ENCODE results near the gene ARHGEF10L.
"Not testable (repeated sequence)": the region's sequence is repeated elsewhere in the genome, so short reads cannot be mapped to it uniquely, and the experiment has no call there.

ARHGEF10L gene

DNA sequence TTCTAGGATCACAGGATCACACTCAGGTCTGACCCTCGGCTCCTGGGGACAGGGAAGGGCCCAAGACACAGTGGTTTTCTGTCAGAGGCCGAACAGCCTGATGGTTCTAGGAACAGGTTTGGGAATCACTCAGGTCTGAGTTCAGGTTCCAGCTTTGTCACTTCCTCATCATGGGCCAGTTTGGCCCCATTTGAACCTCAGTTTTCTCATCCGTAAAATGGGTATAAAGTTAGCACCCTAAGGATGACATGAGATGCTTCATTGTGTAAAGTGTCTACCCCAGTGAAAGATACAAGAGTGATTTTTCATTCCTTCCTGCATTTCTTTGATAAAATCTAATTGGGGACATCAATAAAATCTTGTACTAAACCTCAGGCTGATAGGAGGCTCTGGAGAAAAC lies 204.4 kb downstream of the ARHGEF10L start:
- Histone ChIP-seq H3K9me3 (ENCODE audit: control insufficient read depth, low read length) (no peaks in the 10 kb centered on the region), H3K27ac (ENCODE audit: insufficient read depth, low read length, poor library complexity, severe bottlenecking) (no peak overlapping the region), H3K4me3 (ENCODE audit: insufficient read depth, low read depth, low read length, poor library complexity, severe bottlenecking) (no peak overlapping the region), H3K4me1 (ENCODE audit: control insufficient read depth, insufficient read depth, low read length, poor library complexity, severe bottlenecking) (no peaks in the 10 kb centered on the region), H3K36me3 (ENCODE audit: control insufficient read depth, insufficient read depth, low read length) (no peaks in the 10 kb centered on the region), H3K27me3 (replicated peaks; ENCODE audit: control insufficient read depth, insufficient read depth, low read length, poor library complexity, severe bottlenecking) (no peaks in the 10 kb centered on the region)
- DNase-seq, result no peak

DNA sequence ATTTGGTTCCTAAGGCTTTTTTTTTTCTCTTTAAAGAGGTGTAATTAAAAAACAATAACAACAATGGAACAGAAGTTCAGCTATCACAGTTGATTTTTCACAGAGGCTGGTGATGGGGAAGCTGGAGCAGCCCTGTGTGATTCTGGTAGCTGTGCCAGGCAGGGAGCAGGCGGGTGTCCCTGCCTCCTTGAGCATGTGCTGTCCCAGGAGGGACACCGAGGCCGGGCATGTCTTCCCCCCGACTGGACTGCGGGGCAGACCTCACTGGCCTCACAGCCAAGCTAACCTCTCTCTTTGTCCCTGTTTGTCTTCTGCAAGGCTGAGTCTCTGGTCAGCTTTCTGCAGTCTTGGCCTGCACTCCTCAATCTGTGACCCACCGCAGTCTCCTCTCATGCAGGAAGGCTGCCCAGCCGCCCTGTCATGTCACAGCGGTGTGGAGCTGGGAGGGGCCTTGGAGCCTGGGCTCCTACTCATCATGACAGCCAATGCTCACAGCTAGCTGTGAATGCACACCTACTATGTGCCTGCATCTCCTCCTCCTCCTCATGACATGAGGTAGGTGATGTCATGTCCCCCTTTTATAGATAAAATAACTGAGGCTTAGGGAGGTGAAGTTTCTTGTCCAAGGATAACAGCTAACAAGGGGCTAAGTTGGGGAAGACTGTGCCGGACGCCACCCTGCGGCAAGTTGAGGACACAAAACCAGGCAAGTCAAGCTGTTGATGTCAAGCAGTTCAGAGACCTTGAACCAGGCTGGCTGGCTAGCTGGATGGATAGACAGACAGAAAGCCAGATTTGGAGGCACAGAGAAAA lies 205.4 kb downstream of the ARHGEF10L start:
- H3K4me3 ChIP-seq (ENCODE audit: insufficient read depth, low read depth, low read length, poor library complexity, severe bottlenecking), result no peak overlapping the region
- no peaks in the 10 kb centered on the region for H3K36me3 ChIP-seq (ENCODE audit: control insufficient read depth, insufficient read depth, low read length)
- DNase-seq, result no peak
- no peaks in the 10 kb centered on the region for H3K9me3 ChIP-seq (ENCODE audit: control insufficient read depth, low read length)
- no peak overlapping the region for H3K27ac ChIP-seq (ENCODE audit: insufficient read depth, low read length, poor library complexity, severe bottlenecking)
- H3K4me1 ChIP-seq (ENCODE audit: control insufficient read depth, insufficient read depth, low read length, poor library complexity, severe bottlenecking), result no peaks in the 10 kb centered on the region
- H3K27me3 ChIP-seq (replicated peaks; ENCODE audit: control insufficient read depth, insufficient read depth, low read length, poor library complexity, severe bottlenecking), result no peaks in the 10 kb centered on the region

DNA sequence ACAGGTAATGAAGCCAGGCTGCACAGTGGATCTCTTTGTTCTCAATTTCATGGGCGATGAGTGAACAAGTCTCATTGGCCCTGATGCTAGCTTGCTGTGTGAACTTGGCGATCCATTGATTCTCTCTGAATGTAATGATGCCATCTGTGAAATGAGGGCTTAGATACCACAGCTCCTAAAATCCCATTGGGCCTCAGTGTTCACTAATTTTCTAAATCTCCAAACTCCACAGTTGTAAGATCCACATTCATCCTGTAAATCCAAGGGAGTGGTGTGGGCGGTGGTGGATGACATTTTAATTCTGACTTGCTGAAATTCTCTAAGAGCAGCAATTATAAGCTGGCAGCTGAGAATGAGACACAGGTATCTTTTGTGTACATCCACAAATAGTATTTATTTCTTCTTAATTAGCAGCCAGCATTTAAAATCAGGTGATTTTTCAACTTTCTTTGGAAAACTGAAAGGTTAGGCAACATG lies 206.0 kb downstream of the ARHGEF10L start:
- DNase-seq, result no peak
- H3K27me3 ChIP-seq (replicated peaks; ENCODE audit: control insufficient read depth, insufficient read depth, low read length, poor library complexity, severe bottlenecking), result no peaks in the 10 kb centered on the region
- H3K36me3 ChIP-seq (ENCODE audit: control insufficient read depth, insufficient read depth, low read length), result no peaks in the 10 kb centered on the region
- H3K27ac ChIP-seq (ENCODE audit: insufficient read depth, low read length, poor library complexity, severe bottlenecking), result no peak overlapping the region
- H3K4me1 ChIP-seq (ENCODE audit: control insufficient read depth, insufficient read depth, low read length, poor library complexity, severe bottlenecking), result no peaks in the 10 kb centered on the region
- H3K9me3 ChIP-seq (ENCODE audit: control insufficient read depth, low read length), result no peaks in the 10 kb centered on the region
- H3K4me3 ChIP-seq (ENCODE audit: insufficient read depth, low read depth, low read length, poor library complexity, severe bottlenecking), result no peak overlapping the region

DNA sequence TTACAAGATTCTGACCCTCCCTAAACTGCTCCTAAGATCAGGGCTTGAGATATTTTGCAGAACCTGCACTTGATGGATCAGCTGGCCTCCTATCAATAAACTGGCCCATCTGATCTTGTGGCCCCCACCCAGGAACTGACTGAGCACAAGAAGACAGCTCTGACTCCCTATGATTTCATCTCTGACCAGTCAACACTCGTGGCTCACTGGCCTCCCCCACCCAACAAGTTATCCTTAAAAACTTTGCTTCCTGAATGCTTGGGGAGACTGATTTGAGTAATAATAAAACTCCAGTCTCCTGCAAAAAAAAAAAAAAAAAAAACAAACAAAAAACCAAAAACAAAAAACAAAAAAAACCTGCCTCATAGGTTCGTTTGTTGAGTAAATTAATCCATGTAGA lies 206.8 kb downstream of the ARHGEF10L start:
- not testable (repeated sequence) for H3K27me3 ChIP-seq (replicated peaks; ENCODE audit: control insufficient read depth, insufficient read depth, low read length, poor library complexity, severe bottlenecking); H3K4me3 ChIP-seq (ENCODE audit: insufficient read depth, low read depth, low read length, poor library complexity, severe bottlenecking); H3K36me3 ChIP-seq (ENCODE audit: control insufficient read depth, insufficient read depth, low read length); H3K9me3 ChIP-seq (ENCODE audit: control insufficient read depth, low read length); H3K27ac ChIP-seq (ENCODE audit: insufficient read depth, low read length, poor library complexity, severe bottlenecking); H3K4me1 ChIP-seq (ENCODE audit: control insufficient read depth, insufficient read depth, low read length, poor library complexity, severe bottlenecking); DNase-seq

DNA sequence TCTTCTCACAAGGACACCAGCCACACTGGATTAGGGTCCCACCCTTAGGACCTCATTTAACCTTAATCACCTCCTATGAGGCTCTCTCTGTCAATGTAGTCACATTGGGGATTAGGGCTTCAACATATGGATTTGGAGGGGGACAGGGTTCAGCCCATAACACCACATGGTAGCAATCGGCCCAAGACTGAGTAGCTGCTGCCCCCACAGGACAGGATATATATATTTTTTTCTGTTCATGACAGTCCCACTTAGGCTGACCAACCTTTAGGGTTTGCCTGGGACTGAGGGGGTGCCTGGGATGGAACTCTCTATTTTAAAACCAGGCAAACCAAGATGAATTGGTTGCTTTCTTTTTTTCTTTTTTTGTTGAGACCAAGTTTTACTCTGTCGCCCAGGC lies 207.4 kb downstream of the ARHGEF10L start:
- no peak overlapping the region for H3K27ac ChIP-seq (ENCODE audit: insufficient read depth, low read length, poor library complexity, severe bottlenecking)
- H3K4me3 ChIP-seq (ENCODE audit: insufficient read depth, low read depth, low read length, poor library complexity, severe bottlenecking), result no peak overlapping the region
- no peaks in the 10 kb centered on the region for H3K9me3 ChIP-seq (ENCODE audit: control insufficient read depth, low read length)
- H3K36me3 ChIP-seq (ENCODE audit: control insufficient read depth, insufficient read depth, low read length), result no peaks in the 10 kb centered on the region
- no peak for DNase-seq
- H3K4me1 ChIP-seq (ENCODE audit: control insufficient read depth, insufficient read depth, low read length, poor library complexity, severe bottlenecking), result no peaks in the 10 kb centered on the region
- no peaks in the 10 kb centered on the region for H3K27me3 ChIP-seq (replicated peaks; ENCODE audit: control insufficient read depth, insufficient read depth, low read length, poor library complexity, severe bottlenecking)
